GM19023 (cell line): Measurements from ENCODE around the gene CUEDC1.

ENCODE experiments used
- ATAC-seq: cut with Tn5 transposase; IDR thresholded peaks from one replicate; pipeline ENCODE4 v1.9.1; 2021; ENCODE audit warnings: mild to moderate bottlenecking, moderate library complexity; ENCODE audit not compliant: unreplicated experiment

Gene CUEDC1

GRCh38 chr17:57900991-57901743 lies 54.0 kb downstream of the CUEDC1 start:
- no peak for ATAC-seq

DNA sequence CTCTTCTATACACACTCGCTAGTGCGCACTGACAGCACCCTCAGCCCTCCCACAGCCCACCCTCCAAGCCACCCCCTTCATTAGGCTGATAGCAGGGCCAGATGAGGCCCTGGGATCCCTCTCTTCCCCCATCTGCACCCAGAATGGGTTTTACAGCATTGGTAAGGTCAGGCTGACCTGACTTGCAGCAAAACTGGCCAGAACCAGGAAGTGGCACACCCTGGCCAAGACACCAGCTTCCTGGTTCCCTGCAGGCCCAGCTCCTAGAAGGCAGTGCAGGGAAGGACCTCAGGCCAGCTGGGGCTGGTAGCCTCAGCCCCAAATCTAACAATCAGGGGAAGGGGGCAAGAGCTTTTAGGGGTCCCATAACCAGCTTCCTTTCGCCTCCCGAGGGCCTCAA lies 55.4 kb downstream of the CUEDC1 start:
- ATAC-seq, result no peak

DNA sequence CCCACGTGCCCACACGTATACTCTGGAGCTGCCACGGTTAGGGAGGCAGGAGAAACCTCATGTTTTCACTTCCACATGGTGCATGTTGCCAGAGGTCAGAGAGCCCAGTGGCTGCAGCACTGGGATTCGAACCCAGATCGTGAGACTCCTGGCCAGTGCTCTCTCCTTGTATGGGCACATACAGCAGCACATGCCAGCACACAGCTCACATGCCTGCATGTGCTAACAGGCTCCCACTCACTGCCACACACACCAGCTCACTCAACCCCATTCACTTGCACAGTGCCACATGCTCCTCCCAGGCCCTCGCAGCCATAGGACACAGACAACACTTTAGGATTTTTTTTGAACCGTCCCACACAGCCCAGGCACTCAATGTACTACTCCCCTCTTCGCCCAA lies 55.8 kb downstream of the CUEDC1 start:
- ATAC-seq, result no peak

GRCh38 chr17:57898487-57899311 lies 56.5 kb downstream of the CUEDC1 start:
- no peak for ATAC-seq

- ATAC-seq, result no peak
These were observed 59.7 kb downstream of the CUEDC1 start for GRCh38 chr17:57895382-57896060.

- ATAC-seq, result no peak
These were observed 60.4 kb downstream of the CUEDC1 start for GRCh38 chr17:57894848-57895247.

DNA sequence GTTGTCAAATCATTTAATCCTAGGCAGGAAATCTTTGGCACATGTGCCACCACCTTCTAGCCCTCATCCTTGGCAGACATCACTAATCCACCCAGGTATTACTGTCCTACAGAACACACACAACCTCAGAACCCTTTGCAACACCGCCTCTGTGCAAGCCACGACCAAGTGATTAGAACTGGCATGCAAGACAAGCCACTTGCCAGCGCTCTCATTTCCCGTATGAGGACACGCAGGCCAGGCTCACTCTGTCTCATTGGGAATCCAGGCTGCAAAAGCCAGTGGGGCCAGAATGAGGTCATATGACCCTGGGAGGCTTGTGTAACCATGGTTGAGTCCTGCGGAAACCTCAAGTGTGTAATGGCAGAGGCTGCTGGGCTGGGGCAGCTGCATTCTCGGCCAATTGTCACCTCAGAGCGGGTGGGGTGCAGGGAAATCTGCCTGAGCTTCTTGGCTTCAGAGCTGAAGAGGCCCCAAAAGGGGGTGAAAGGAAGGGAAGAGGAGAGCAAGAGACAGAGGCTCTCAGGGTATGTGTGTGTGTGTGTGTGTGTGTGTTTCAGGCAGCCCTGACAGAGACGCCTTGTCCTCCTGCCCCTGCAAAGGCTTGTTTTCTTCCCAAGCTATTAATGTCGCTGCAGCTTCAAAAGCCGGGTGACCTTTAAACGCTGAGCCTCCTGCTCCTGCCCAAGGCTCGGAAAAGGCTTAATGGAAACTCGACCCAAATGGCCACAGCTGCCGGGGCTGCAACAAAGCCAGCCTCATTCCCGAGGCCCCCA lies 62.2 kb downstream of the CUEDC1 start:
- no peak for ATAC-seq

GRCh38 chr17:57892146-57892819 lies 62.9 kb downstream of the CUEDC1 start:
- peak; percentile 52 for ATAC-seq

GRCh38 chr17:57890857-57891232 lies 64.4 kb downstream of the CUEDC1 start:
- ATAC-seq, result no peak

DNA sequence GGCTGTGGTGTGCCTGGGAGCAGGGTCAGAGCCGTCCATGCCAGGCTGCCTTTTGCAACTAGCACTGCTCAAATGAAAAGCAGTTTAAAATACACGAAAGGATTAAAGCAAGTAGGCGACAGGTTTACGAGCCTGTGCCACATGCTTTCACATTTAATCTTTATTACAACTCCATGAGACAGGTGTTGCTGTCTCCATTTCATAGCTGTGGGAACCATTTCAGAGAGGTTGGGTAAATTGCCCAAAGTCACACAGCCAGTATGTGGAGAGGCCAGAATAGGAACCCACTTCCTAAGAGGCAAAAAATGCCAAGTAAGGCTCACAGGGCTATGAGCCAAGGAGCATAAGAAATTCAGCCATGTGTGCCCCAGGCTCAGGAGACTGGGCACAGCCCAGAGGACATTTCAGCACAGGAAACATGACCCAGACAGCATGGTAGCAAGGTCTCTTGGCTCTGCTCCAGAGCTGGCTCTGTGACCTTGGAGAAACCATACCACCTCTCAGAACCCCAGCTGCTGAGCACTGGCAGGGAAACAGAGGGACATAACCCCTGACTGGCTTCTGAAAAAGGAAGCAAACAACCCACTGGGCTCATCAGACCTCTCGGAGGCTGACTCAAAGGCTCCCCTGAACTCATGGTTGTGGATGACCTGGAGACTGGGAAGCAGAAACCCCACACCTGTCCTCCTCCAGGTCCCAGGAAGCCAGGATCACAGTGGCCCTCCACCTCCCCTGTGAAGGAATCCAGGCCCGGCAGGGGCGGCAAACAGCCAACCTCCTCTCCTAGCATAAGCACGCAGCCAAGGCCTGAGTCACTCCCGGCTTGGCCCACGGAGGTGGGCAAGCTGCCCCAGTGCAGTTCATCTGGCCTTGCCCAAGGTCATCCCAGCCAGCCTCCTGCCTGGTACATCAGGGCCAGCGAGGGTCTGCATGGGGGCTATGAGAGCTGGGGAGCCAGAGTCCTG lies 65.0 kb downstream of the CUEDC1 start:
- no peak for ATAC-seq

DNA sequence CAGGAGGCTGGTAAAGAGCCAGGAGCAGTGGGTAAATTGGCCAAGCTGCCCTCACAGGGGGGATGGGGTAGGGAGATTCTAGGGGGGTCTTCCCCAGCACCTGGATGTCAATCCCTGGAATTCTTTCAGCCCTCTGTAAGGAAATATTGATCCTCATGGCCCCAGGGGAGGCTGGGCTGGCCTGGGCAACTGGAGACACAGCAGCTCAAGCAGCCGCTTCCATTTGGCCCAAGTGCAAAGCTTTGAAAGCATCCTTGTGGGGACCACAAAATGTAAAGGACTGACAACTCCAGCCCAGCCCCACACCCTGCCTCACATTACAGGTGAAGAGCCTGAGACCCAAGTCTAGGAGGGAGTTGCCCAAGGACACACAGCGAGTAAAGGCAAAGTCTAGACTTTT lies 66.0 kb downstream of the CUEDC1 start:
- no peak for ATAC-seq

DNA sequence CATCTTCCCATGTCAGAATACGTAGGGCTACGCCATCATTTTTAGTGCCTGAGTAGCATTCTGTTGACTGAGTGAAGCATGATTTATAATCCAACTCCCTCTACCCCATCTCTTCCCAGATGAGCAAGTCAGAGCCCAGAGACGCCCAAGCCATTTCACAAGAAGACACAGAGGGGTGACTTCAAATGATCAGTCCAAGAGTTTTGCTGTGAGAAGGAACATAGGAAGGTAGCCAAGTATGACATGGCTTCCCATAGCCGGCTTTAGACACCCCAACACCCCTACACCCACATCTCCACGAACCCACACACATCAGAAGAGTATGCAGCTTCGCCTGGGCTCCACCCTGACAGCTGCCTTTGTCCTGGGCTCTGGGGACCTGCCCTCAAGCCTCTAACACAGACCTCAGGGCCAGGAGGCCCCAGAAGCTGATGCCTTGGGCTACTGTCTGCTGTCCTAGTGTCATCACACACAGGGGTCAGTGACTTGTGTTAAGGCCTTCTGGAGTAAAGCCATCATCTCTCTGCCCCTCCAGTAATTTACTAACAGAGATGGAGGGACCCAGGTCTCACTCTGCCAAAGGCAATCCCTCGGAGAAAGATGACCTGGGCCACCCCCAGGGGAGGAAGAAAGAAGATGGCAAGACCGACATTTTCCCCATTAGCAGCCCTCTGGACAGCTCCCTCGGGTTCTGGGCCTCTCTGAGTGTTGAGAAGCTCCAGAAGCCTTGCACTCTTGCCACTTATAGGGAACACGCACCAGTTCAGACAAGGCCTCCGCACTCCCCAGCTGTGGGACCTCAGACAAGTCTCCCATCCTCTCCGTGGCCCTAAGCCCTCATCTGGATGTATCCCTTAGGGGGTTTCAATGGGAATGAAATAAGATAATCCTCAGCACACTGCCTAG lies 66.6 kb downstream of the CUEDC1 start:
- ATAC-seq, result no peak

GRCh38 chr17:57887161-57887560 lies 68.1 kb downstream of the CUEDC1 start:
- ATAC-seq, result no peak

DNA sequence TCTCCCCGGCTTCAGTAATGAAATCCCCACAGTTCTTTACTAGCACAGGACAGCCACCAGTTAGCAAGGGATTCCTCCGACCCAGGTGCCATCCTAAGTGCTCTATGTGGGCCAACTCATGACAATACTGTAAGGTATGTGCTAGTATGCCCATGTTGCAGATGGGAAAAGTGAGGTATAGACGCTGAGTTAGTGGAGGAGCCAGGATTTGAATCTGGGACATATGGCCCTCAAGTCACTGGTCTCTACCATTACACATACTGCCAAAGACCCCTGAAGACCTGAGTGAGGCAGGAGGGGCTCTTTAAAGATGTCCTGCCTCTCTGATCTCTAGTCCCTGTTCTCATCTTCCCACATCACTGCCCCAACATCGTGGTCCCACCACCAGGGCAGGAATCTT lies 69.2 kb downstream of the CUEDC1 start:
- ATAC-seq, result no peak

GRCh38 chr17:57885148-57885915 lies 69.9 kb downstream of the CUEDC1 start:
- no peak for ATAC-seq

DNA sequence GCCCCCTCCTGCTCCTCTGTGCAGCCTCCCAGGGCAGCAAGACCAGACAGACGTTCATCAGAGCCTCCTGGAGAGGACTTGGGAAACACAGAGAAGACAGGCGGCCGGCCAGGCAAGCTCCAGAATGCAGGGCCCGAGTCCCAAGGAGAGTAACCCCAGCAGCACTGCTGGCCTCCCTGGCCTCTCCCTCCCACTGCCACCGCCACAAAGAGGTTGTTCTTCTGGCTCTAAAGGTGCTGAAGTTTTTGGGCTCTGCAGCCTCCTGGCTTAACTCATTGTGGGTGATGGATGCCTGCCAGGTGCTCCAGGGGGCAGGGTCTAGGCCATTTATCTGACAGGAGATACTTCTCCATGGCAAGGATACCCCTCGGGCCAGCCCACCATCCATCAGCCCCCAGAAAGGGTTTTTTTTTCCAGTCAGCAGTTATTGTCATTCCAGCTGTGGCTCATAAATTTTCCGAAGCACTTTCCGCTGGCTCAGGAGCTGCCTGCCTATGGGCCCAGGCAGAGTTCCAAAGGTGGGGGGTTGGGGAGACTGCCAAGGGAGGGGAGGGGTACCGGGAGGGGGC lies 73.3 kb downstream of the CUEDC1 start:
- no peak for ATAC-seq

- ATAC-seq, result no peak
These were observed 74.1 kb downstream of the CUEDC1 start for GRCh38 chr17:57881143-57881542.
